CD14-positive monocyte (primary cell): ENCODE data around the gene MAPK14. TPM values are rescaled to one million over a fixed set of nuclear protein-coding genes. Genes with fewer than 3 reads are reported as not detected.

Source experiments
- DNase-seq, 3 donors: peaks; one replicate each; pipeline ENCODE4 v3.0.0-alpha.2; 2011 to 2022
- H2AFZ ChIP-seq: 2 replicates; pipeline ENCODE4 v1.6.0; 2012; ENCODE audit warnings: mild to moderate bottlenecking, low read depth, low read length, inconsistent platforms; ENCODE audit not compliant: insufficient read depth, poor library complexity, severe bottlenecking
- H3K27ac ChIP-seq, 2 donors: 1 replicate in 1 of 2; 2 replicates in 1 of 2; pipeline ENCODE4 v1.5.1; 2012 to 2013; ENCODE audit warnings: low read length in 2 of 2, control low read depth in 1 of 2, inconsistent platforms in 1 of 2, low read depth in 1 of 2, mild to moderate bottlenecking in 1 of 2
- H3K27me3 ChIP-seq, 2 donors: one replicate each; pipeline versions ENCODE4 v1.6.0 to v1.6.1; 2011 to 2013; ENCODE audit warnings: low read length in 2 of 2; ENCODE audit not compliant: control insufficient read depth in 2 of 2, insufficient read depth in 2 of 2
- H3K36me3 ChIP-seq, 2 donors: replicated peaks in 1 of 2; 1 replicate in 1 of 2; 2 replicates in 1 of 2; pipeline versions ENCODE4 v1.5.1 to v1.6.1; 2012 to 2013; ENCODE audit warnings: low read length in 2 of 2, control low read depth in 1 of 2, inconsistent platforms in 1 of 2, mild to moderate bottlenecking in 1 of 2; ENCODE audit not compliant: insufficient read depth in 2 of 2, control insufficient read depth in 1 of 2
- H3K4me1 ChIP-seq, 2 donors: 1 replicate in 1 of 2; 2 replicates in 1 of 2; pipeline versions ENCODE4 v1.5.1 to v1.6.1; 2012 to 2013; ENCODE audit warnings: low read length in 2 of 2, control low read depth in 1 of 2, inconsistent platforms in 1 of 2, mild to moderate bottlenecking in 1 of 2, moderate library complexity in 1 of 2; ENCODE audit not compliant: insufficient read depth in 2 of 2, control insufficient read depth in 1 of 2
- H3K4me2 ChIP-seq: replicated peaks from 2 replicates; pipeline ENCODE3; 2012; ENCODE audit warnings: low read length, moderate library complexity, mild to moderate bottlenecking; ENCODE audit not compliant: poor library complexity, severe bottlenecking; ENCODE audit errors: extremely low read depth
- H3K4me3 ChIP-seq, 3 experiments: fragments of 200-600 bp in 1 of 3; sonication (generic) in 1 of 3; replicated peaks in 1 of 3; 1 replicate in 2 of 3; 2 replicates in 1 of 3; pipeline ENCODE4 v1.5.1; 2011 to 2013; ENCODE audit warnings: low read length in 3 of 3, mild to moderate bottlenecking in 3 of 3, control low read depth in 2 of 3, low read depth in 2 of 3, inconsistent platforms in 1 of 3, moderate library complexity in 1 of 3
- H3K79me2 ChIP-seq: 2 replicates; pipeline ENCODE4 v1.6.0; 2012; ENCODE audit warnings: mild to moderate bottlenecking, control low read depth, inconsistent platforms, low read length, moderate library complexity; ENCODE audit not compliant: insufficient read depth
- H3K9ac ChIP-seq: 2 replicates; pipeline ENCODE4 v1.6.0; 2017; ENCODE audit warnings: low read length, mild to moderate bottlenecking; ENCODE audit not compliant: insufficient read depth, poor library complexity, severe bottlenecking
- H3K9me3 ChIP-seq, 2 donors: replicated peaks in 1 of 2; 1 replicate in 1 of 2; 2 replicates in 1 of 2; pipeline versions ENCODE4 v1.5.1 to v1.6.1; 2012 to 2013; ENCODE audit warnings: low read length in 2 of 2, control low read depth in 1 of 2; ENCODE audit not compliant: control insufficient read depth in 1 of 2, insufficient read depth in 1 of 2
- H4K20me1 ChIP-seq: 2 replicates; pipeline ENCODE4 v1.6.0; 2012; ENCODE audit warnings: mild to moderate bottlenecking, low read length, control low read depth, moderate library complexity; ENCODE audit not compliant: insufficient read depth
- H3K27ac Mint-ChIP-seq, 7 donors: one replicate each; pipeline ENCODE4 v1.8.0; 2020; ENCODE audit warnings: mild to moderate bottlenecking in 7 of 7, mixed read lengths in 7 of 7, moderate library complexity in 6 of 7, inconsistent platforms in 2 of 7
- H3K27me3 Mint-ChIP-seq, 3 donors: one replicate each; pipeline ENCODE4 v1.8.0; 2021 to 2022; ENCODE audit warnings: low read depth in 3 of 3, mild to moderate bottlenecking in 3 of 3, mixed read lengths in 3 of 3, moderate library complexity in 3 of 3, inconsistent platforms in 1 of 3
- H3K36me3 Mint-ChIP-seq, 2 donors: one replicate each; pipeline ENCODE4 v1.8.0; 2020; ENCODE audit warnings: mixed read lengths in 2 of 2, inconsistent platforms in 1 of 2, mild to moderate bottlenecking in 1 of 2
- H3K4me1 Mint-ChIP-seq: one replicate; pipeline ENCODE4 v1.8.0; 2020; ENCODE audit warnings: mild to moderate bottlenecking, mixed read lengths
- H3K4me3 Mint-ChIP-seq, 2 donors: one replicate each; pipeline ENCODE4 v1.8.0; 2020; ENCODE audit warnings: mild to moderate bottlenecking in 2 of 2, mixed read lengths in 2 of 2, moderate library complexity in 1 of 2
- H3K9me3 Mint-ChIP-seq, 7 donors: one replicate each; pipeline ENCODE4 v1.8.0; 2020 to 2022; ENCODE audit warnings: mixed read lengths in 7 of 7, mild to moderate bottlenecking in 6 of 7, moderate library complexity in 6 of 7, inconsistent platforms in 2 of 7
- WGBS: methylation state at CpG from one replicate; pipeline ENCODE4 v1.1.5; 2013; ENCODE audit warnings: missing lambda C conversion rate; ENCODE audit not compliant: insufficient coverage; 5-methylcytosine and 5-hydroxymethylcytosine counted together
- intact Hi-C, 2 donors: fragments of 100-400 bp; cut with micrococcal nuclease; formaldehyde crosslinking; loops; one replicate each; pipeline versions ENCODE4 v1.15.0 to v1.15.1; 2023
- polyA plus RNA-seq, 3 donors: library from polyadenylated mRNA; depleted of rRNA in 1 of 3; unstranded in 2 of 3; stranded (reverse) in 1 of 3; fragments of 300-500 nt in 2 of 3; fragments of >200 nt in 1 of 3; fragmentation: Illumina TruSeq in 2 of 3; gene quantifications; 1 replicate in 2 of 3; 2 replicates in 1 of 3; pipeline ENCODE4 v1.2.3, GENCODE V29; 2012 to 2021
- TF ChIP-seq, protein P1 (sequence below): fragments of 200-600 bp; IDR thresholded peaks from one replicate; pipeline ENCODE4 v1.8.0; 2022; ENCODE audit warnings: antibody characterized with exemption, mild to moderate bottlenecking

Gene MAPK14
- polyA plus RNA-seq, 3 donors, result 56.6 to 96.6 (median 83.7) TPM

DNA sequence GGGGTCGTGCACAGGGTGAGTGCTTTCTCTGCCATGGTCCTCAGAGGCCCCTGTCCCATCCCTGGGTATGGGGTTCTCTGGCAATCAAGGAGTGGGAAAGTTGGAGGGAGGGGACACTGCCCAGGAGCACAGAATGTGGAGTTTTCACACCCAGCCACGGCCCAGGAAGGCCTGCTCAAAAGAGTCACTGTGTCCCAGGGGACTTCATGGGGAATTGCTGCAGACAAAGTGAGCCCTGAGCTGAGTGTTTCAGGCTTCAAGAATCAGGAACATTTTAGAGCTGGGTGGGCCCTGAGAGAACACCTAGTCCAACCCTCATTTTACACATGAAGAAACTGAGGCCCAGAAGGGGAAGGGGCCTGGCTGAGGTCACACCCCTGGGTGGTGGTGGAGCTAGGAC is 108.4 kb downstream of the MAPK14 start:
- no peak overlapping the region for H3K4me3 Mint-ChIP-seq
- no peaks in the 10 kb centered on the region for H3K9me3 ChIP-seq
- H3K4me1 Mint-ChIP-seq, result peaks cover 42% of the 10 kb centered on the region
- intact Hi-C loops, result no loop called here
- no peaks in the 10 kb centered on the region for H4K20me1 ChIP-seq
- no peak overlapping the region for H3K9ac ChIP-seq
- TF ChIP-seq, protein P1, sequence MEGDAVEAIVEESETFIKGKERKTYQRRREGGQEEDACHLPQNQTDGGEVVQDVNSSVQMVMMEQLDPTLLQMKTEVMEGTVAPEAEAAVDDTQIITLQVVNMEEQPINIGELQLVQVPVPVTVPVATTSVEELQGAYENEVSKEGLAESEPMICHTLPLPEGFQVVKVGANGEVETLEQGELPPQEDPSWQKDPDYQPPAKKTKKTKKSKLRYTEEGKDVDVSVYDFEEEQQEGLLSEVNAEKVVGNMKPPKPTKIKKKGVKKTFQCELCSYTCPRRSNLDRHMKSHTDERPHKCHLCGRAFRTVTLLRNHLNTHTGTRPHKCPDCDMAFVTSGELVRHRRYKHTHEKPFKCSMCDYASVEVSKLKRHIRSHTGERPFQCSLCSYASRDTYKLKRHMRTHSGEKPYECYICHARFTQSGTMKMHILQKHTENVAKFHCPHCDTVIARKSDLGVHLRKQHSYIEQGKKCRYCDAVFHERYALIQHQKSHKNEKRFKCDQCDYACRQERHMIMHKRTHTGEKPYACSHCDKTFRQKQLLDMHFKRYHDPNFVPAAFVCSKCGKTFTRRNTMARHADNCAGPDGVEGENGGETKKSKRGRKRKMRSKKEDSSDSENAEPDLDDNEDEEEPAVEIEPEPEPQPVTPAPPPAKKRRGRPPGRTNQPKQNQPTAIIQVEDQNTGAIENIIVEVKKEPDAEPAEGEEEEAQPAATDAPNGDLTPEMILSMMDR, result no peak
- H3K36me3 ChIP-seq, result peaks cover 0 to 6% of the 10 kb centered on the region in 2 donors
- no peak overlapping the region for H3K4me2 ChIP-seq
- H3K36me3 Mint-ChIP-seq, result peaks cover 35 to 37% of the 10 kb centered on the region in 2 donors
- H3K27ac ChIP-seq, result no peak overlapping the region
- H3K27ac Mint-ChIP-seq, result no peak overlapping the region
- WGBS, result 100% methylated on average over 1 of the region's 2 CpGs
- H3K79me2 ChIP-seq, result no peaks in the 10 kb centered on the region
- peaks cover 0 to 2% (median 0%) of the 10 kb centered on the region in 7 donors for H3K9me3 Mint-ChIP-seq
- H3K27me3 Mint-ChIP-seq, result peaks cover 2 to 6% (median 4%) of the 10 kb centered on the region in 3 donors
- no peak overlapping the region for H2AFZ ChIP-seq
- H3K4me3 ChIP-seq, result no peak overlapping the region
- H3K27me3 ChIP-seq, result peaks cover 0 to 2% of the 10 kb centered on the region in 2 donors
- DNase-seq, result no peak
- H3K4me1 ChIP-seq, result peaks cover 32 to 40% of the 10 kb centered on the region in 2 donors

- Histone ChIP-seq H4K20me1 (no peaks in the 10 kb centered on the region), H3K79me2 (no peaks in the 10 kb centered on the region), H3K4me3 (no peak overlapping the region), H3K4me1 (peaks cover 32 to 40% of the 10 kb centered on the region in 2 donors), H3K9me3 (no peaks in the 10 kb centered on the region), H2AFZ (no peak overlapping the region), H3K4me2 (no peak overlapping the region), H3K9ac (no peak overlapping the region), H3K27ac (no peak overlapping the region), H3K36me3 (peaks cover 0 to 6% of the 10 kb centered on the region in 2 donors), H3K27me3 (no peaks in the 10 kb centered on the region)
- peaks cover 35 to 37% of the 10 kb centered on the region in 2 donors for H3K36me3 Mint-ChIP-seq
- no peak overlapping the region for H3K27ac Mint-ChIP-seq
- peaks cover 0 to 2% (median 0%) of the 10 kb centered on the region in 7 donors for H3K9me3 Mint-ChIP-seq
- peaks cover 0 to 6% (median 3%) of the 10 kb centered on the region in 3 donors for H3K27me3 Mint-ChIP-seq
- no peak for DNase-seq
- H3K4me3 Mint-ChIP-seq, result no peak overlapping the region
- peaks cover 43% of the 10 kb centered on the region for H3K4me1 Mint-ChIP-seq
- intact Hi-C loops, result no loop called here
- TF ChIP-seq, protein P1, result no peak
- 98% methylated on average over 12 of the region's 12 CpGs for WGBS
Observed at GRCh38 chr6:36136551-36136950, 108.9 kb downstream of the MAPK14 start.
